SK-N-SH (cell line): ENCODE results near the gene DOCK10.

Source experiments
- CHD2 ChIP-seq: fragments of 150-350 bp; IDR thresholded peaks from 2 replicates; pipeline ENCODE4 v1.6.1; 2018; ENCODE audit warnings: low read length; ENCODE audit not compliant: partially characterized antibody
- EP300 ChIP-seq, 2 experiments: IDR thresholded peaks; 2 replicates each; pipeline versions ENCODE4 v1.4.0 to v1.6.1; 2012; ENCODE audit warnings: borderline replicate concordance in 1 of 2, low read depth in 1 of 2, low read length in 1 of 2
- GATA2 ChIP-seq: sonication (generic); formaldehyde crosslinking; IDR thresholded peaks from 2 replicates; pipeline ENCODE4 v1.5.0; 2020; ENCODE audit warnings: mild to moderate bottlenecking, missing genetic modification reagents
- JUND ChIP-seq: IDR thresholded peaks from 2 replicates; pipeline ENCODE4 v1.4.0; 2012
- MEF2A ChIP-seq: IDR thresholded peaks from 2 replicates; pipeline ENCODE4 v1.4.0; 2012; ENCODE audit warnings: low read depth, borderline replicate concordance
- NFIC ChIP-seq: IDR thresholded peaks from 2 replicates; pipeline ENCODE4 v1.4.0; 2012; ENCODE audit warnings: borderline replicate concordance
- POLR2AphosphoS5 ChIP-seq: IDR thresholded peaks from 2 replicates; pipeline ENCODE4 v1.6.1; 2012; ENCODE audit warnings: low read depth, low read length
- RFX5 ChIP-seq: IDR thresholded peaks from 2 replicates; pipeline ENCODE4 v1.6.1; 2012; ENCODE audit warnings: mild to moderate bottlenecking, improper control_type of control experiment, low read length
- TCF12 ChIP-seq: IDR thresholded peaks from 2 replicates; pipeline ENCODE4 v1.4.0; 2012
- TEAD4 ChIP-seq: IDR thresholded peaks from 2 replicates; pipeline ENCODE4 v1.4.0; 2012; ENCODE audit warnings: mild to moderate bottlenecking, borderline replicate concordance; ENCODE audit not compliant: insufficient read depth
- YY1 ChIP-seq: IDR thresholded peaks from 2 replicates; pipeline ENCODE4 v1.4.0; 2012; ENCODE audit warnings: low read depth, mild to moderate bottlenecking
- TF ChIP-seq, protein P1 (sequence below): fragments of 200-600 bp; sonication (generic); IDR thresholded peaks from 2 replicates; pipeline ENCODE4 v1.6.1; 2017; ENCODE audit warnings: antibody characterized with exemption, mild to moderate bottlenecking, moderate library complexity
- TF ChIP-seq, protein P2 (sequence below): fragments of 150-350 bp; IDR thresholded peaks from 2 replicates; pipeline ENCODE4 v1.6.1; 2017; ENCODE audit warnings: antibody characterized with exemption, low read length, low read depth, borderline replicate concordance
- TF ChIP-seq, protein P3 (sequence below): IDR thresholded peaks from 2 replicates; pipeline ENCODE4 v1.4.0; 2012; ENCODE audit warnings: low read depth, borderline replicate concordance

DNA sequence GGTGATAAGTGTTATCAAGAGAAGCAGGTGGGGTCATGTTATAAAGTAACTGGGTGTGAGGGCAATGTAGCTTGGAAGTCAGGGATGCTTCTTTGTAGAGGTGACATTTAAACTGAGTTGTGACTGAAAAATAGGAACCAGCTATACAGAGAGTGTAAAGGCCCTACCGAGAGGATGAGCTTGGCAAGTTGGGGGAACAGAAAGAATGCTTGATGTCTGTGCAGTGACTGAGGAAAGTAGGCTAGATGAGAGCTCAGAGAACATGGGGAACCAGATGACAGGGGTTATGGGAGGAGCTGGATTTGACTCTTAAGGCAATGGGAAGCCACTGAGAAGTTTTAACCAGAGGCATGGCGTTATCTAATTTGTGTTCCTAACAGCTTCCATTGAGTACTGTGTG, 115.3 kb downstream of the DOCK10 start:
- TF ChIP-seq, protein P1, sequence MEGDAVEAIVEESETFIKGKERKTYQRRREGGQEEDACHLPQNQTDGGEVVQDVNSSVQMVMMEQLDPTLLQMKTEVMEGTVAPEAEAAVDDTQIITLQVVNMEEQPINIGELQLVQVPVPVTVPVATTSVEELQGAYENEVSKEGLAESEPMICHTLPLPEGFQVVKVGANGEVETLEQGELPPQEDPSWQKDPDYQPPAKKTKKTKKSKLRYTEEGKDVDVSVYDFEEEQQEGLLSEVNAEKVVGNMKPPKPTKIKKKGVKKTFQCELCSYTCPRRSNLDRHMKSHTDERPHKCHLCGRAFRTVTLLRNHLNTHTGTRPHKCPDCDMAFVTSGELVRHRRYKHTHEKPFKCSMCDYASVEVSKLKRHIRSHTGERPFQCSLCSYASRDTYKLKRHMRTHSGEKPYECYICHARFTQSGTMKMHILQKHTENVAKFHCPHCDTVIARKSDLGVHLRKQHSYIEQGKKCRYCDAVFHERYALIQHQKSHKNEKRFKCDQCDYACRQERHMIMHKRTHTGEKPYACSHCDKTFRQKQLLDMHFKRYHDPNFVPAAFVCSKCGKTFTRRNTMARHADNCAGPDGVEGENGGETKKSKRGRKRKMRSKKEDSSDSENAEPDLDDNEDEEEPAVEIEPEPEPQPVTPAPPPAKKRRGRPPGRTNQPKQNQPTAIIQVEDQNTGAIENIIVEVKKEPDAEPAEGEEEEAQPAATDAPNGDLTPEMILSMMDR: no peak
- TF ChIP-seq MEF2A (no peak), JUND (no peak), YY1 (no peak), TEAD4 (no peak), NFIC (no peak), EP300 (IDR thresholded peaks at IDR 0.05; ENCODE audit: borderline replicate concordance in 1 of 2, low read depth in 1 of 2, low read length in 1 of 2) (no peak), POLR2AphosphoS5 (no peak), RFX5 (no peak), GATA2 (CRISPR knock-in tag) (no peak), CHD2 (no peak), TCF12 (no peak)
- TF ChIP-seq, protein P2, sequence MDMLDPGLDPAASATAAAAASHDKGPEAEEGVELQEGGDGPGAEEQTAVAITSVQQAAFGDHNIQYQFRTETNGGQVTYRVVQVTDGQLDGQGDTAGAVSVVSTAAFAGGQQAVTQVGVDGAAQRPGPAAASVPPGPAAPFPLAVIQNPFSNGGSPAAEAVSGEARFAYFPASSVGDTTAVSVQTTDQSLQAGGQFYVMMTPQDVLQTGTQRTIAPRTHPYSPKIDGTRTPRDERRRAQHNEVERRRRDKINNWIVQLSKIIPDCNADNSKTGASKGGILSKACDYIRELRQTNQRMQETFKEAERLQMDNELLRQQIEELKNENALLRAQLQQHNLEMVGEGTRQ: no peak
- TF ChIP-seq, protein P3, sequence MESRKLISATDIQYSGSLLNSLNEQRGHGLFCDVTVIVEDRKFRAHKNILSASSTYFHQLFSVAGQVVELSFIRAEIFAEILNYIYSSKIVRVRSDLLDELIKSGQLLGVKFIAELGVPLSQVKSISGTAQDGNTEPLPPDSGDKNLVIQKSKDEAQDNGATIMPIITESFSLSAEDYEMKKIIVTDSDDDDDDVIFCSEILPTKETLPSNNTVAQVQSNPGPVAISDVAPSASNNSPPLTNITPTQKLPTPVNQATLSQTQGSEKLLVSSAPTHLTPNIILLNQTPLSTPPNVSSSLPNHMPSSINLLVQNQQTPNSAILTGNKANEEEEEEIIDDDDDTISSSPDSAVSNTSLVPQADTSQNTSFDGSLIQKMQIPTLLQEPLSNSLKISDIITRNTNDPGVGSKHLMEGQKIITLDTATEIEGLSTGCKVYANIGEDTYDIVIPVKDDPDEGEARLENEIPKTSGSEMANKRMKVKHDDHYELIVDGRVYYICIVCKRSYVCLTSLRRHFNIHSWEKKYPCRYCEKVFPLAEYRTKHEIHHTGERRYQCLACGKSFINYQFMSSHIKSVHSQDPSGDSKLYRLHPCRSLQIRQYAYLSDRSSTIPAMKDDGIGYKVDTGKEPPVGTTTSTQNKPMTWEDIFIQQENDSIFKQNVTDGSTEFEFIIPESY: no peak
